ENCODE measurements around the gene HEPH. TPM values are rescaled to one million over a fixed set of nuclear protein-coding genes. Genes with fewer than 3 reads are reported as not detected.
A peak's percentile ranks its signal among the peaks of the same experiment; 100 is the strongest.
"Not testable (repeated sequence)": the region's sequence is repeated elsewhere in the genome, so short reads cannot be mapped to it uniquely, and the experiment has no call there.

HEPH gene
- not detected for polyA plus RNA-seq (2012; ENCODE audit: insufficient read depth, insufficient read length)

- H3K4me3 ChIP-seq (ENCODE audit: low read length), result no peak within 1 kb of the TSS
- DNase-seq (ENCODE audit: low read depth, low spot score), result no peak
These were observed at the start of gene HEPH for GRCh38 chrX:66163849-66164411. TSS of gene HEPH (plus strand) at chrX:66164247. CDS start at chrX:66170571, 6,324 bp downstream.

- not testable (repeated sequence) for DNase-seq (ENCODE audit: low read depth, low spot score)
These were observed 45.3 kb upstream of the HEPH start for GRCh38 chrX:66118722-66119121.

GRCh38 chrX:66121354-66121753 lies 42.7 kb upstream of the HEPH start:
- not testable (repeated sequence) for H3K4me3 ChIP-seq (ENCODE audit: low read length); DNase-seq (ENCODE audit: low read depth, low spot score)

More at GRCh38 chrX:66118722-66119121, 45.3 kb upstream of the HEPH start:
- H3K4me3 ChIP-seq (ENCODE audit: low read length), result not testable (repeated sequence)

- no peak for DNase-seq (ENCODE audit: low read depth, low spot score)
- no peak overlapping the region for H3K4me3 ChIP-seq (ENCODE audit: low read length)
These were observed 37.4 kb upstream of the HEPH start for GRCh38 chrX:66126662-66127061.

GRCh38 chrX:66130469-66130868 lies 33.6 kb upstream of the HEPH start:
- no peak overlapping the region for H3K4me3 ChIP-seq (ENCODE audit: low read length)
- no peak for DNase-seq (ENCODE audit: low read depth, low spot score)

GRCh38 chrX:66135284-66135683 lies 28.8 kb upstream of the HEPH start:
- DNase-seq (ENCODE audit: low read depth, low spot score); H3K4me3 ChIP-seq (ENCODE audit: low read length): not testable (repeated sequence)

- peak; percentile 25 for DNase-seq (ENCODE audit: low read depth, low spot score)
- H3K4me3 ChIP-seq (ENCODE audit: low read length), result no peak overlapping the region
These were observed 21.7 kb upstream of the HEPH start for GRCh38 chrX:66142351-66142750.

- H3K4me3 ChIP-seq (ENCODE audit: low read length), result no peak overlapping the region
- no peak for DNase-seq (ENCODE audit: low read depth, low spot score)
These were observed 19.8 kb upstream of the HEPH start for GRCh38 chrX:66144258-66144657.

GRCh38 chrX:66149519-66149918 lies 14.5 kb upstream of the HEPH start:
- H3K4me3 ChIP-seq (ENCODE audit: low read length), result no peak overlapping the region
- no peak for DNase-seq (ENCODE audit: low read depth, low spot score)

GRCh38 chrX:66150163-66150562 lies 13.9 kb upstream of the HEPH start:
- no peak overlapping the region for H3K4me3 ChIP-seq (ENCODE audit: low read length)
- no peak for DNase-seq (ENCODE audit: low read depth, low spot score)

- H3K4me3 ChIP-seq (ENCODE audit: low read length), result no peak overlapping the region
- no peak for DNase-seq (ENCODE audit: low read depth, low spot score)
These were observed 1.7 kb upstream of the HEPH start for GRCh38 chrX:66162331-66162822.

GRCh38 chrX:66163447-66163846 lies 600 bp upstream of the HEPH start:
- no peak overlapping the region for H3K4me3 ChIP-seq (ENCODE audit: low read length)

GRCh38 chrX:66164470-66164869 lies 423 bp downstream of the HEPH start:
- DNase-seq (ENCODE audit: low read depth, low spot score), result no peak
- no peak overlapping the region for H3K4me3 ChIP-seq (ENCODE audit: low read length)

More at GRCh38 chrX:66163447-66163846, 600 bp upstream of the HEPH start:
- no peak for DNase-seq (ENCODE audit: low read depth, low spot score)

- no peak for DNase-seq (ENCODE audit: low read depth, low spot score)
- no peak overlapping the region for H3K4me3 ChIP-seq (ENCODE audit: low read length)
These were observed 884 bp downstream of the HEPH start for GRCh38 chrX:66164931-66165330.

- H3K4me3 ChIP-seq (ENCODE audit: low read length), result no peak overlapping the region
- no peak for DNase-seq (ENCODE audit: low read depth, low spot score)
These were observed 2.6 kb downstream of the HEPH start for GRCh38 chrX:66166671-66167070.

GRCh38 chrX:66167431-66167830 lies 3.4 kb downstream of the HEPH start:
- no peak overlapping the region for H3K4me3 ChIP-seq (ENCODE audit: low read length)
- no peak for DNase-seq (ENCODE audit: low read depth, low spot score)

GRCh38 chrX:66176134-66176533 lies 12.1 kb downstream of the HEPH start:
- no peak for DNase-seq (ENCODE audit: low read depth, low spot score)
- H3K4me3 ChIP-seq (ENCODE audit: low read length), result no peak overlapping the region

- no peak overlapping the region for H3K4me3 ChIP-seq (ENCODE audit: low read length)
- no peak for DNase-seq (ENCODE audit: low read depth, low spot score)
These were observed 27.5 kb downstream of the HEPH start for GRCh38 chrX:66191563-66191962.

GRCh38 chrX:66193821-66194220 lies 29.8 kb downstream of the HEPH start:
- no peak for DNase-seq (ENCODE audit: low read depth, low spot score)
- no peak overlapping the region for H3K4me3 ChIP-seq (ENCODE audit: low read length)

- no peak for DNase-seq (ENCODE audit: low read depth, low spot score)
- no peak overlapping the region for H3K4me3 ChIP-seq (ENCODE audit: low read length)
These were observed 36.1 kb downstream of the HEPH start for GRCh38 chrX:66200050-66200664.
